Vagina (tissue), 2 donors: ENCODE measurements around the gene CDC14A.

Source experiments
- CTCF ChIP-seq, 3 experiments: fragments of 450-650 bp in 2 of 3; fragments of 200-600 bp in 1 of 3; sonication (generic) in 1 of 3; IDR thresholded peaks; one replicate each; pipeline ENCODE4 v1.5.1; 2017 to 2019; ENCODE audit warnings: antibody characterized with exemption in 3 of 3, mild to moderate bottlenecking in 2 of 3, moderate library complexity in 2 of 3
- POLR2A ChIP-seq, 2 donors: fragments of 450-650 bp; IDR thresholded peaks; one replicate each; pipeline ENCODE4 v1.6.1; 2017; ENCODE audit warnings: antibody characterized with exemption in 2 of 2, mild to moderate bottlenecking in 2 of 2, moderate library complexity in 2 of 2

DNA sequence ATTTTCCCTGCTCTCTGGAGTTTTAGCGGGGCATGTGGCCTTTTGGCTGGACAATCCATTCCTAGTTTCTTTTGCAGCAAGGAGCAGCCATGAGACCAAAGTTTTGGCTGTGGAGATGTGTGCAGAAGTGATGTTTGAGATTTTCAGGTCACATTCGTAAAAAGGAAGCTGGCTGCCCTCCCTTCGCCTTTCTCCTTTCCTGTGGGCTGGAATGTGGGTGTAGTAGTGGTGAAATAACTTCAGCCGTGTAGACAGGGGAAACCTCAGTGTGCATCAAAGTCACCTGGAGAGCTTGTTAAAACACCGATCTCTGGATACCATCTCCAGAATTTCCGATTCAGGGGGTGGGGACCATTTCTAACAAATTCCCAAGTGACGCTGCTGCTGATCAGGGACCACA lies 180.3 kb downstream of the CDC14A start:
- no peak for TF ChIP-seq CTCF (IDR thresholded peaks at IDR 0.05)
- no peak for TF ChIP-seq POLR2A (IDR thresholded peaks at IDR 0.05)
